GM23338 (cell line): ENCODE data around the gene UBE2H. TPM values are rescaled to one million over a fixed set of nuclear protein-coding genes. Genes with fewer than 3 reads are reported as not detected.
A peak's percentile ranks its signal among the peaks of the same experiment; 100 is the strongest.

Experiments
- ATAC-seq: fragments of 200-7000 bp; cut with Tn5 transposase; 3 replicates; pipeline ENCODE4 v1.9.1; 2020
- DNase-seq: peaks from one replicate; pipeline ENCODE4 v3.0.0-alpha.2; 2015; ENCODE audit warnings: low spot score
- H2AFZ ChIP-seq: fragments of 200-600 bp; sonication (generic); 2 replicates; pipeline ENCODE4 v1.8.0; 2016; ENCODE audit warnings: antibody characterized with exemption, mild to moderate bottlenecking, moderate library complexity
- H3F3A ChIP-seq: fragments of 200-600 bp; sonication (generic); replicated peaks from 2 replicates; pipeline ENCODE4 v1.8.0; 2017; ENCODE audit warnings: antibody characterized with exemption, mixed run types, low read depth
- H3K27ac ChIP-seq: fragments of 200-600 bp; sonication (generic); 2 replicates; pipeline ENCODE4 v1.6.1; 2016; ENCODE audit warnings: low read depth
- H3K27me3 ChIP-seq: fragments of 200-600 bp; sonication (generic); 2 replicates; pipeline ENCODE4 v1.8.0; 2016; ENCODE audit warnings: mild to moderate bottlenecking, mixed run types, moderate library complexity; ENCODE audit not compliant: insufficient read depth
- H3K36me3 ChIP-seq: fragments of 200-600 bp; sonication (generic); 2 replicates; pipeline ENCODE4 v1.8.0; 2016; ENCODE audit warnings: mild to moderate bottlenecking; ENCODE audit not compliant: insufficient read depth
- H3K4me1 ChIP-seq: fragments of 200-600 bp; sonication (generic); 2 replicates; pipeline ENCODE4 v1.8.0; 2016; ENCODE audit warnings: mild to moderate bottlenecking, moderate library complexity; ENCODE audit not compliant: insufficient read depth
- H3K4me2 ChIP-seq: fragments of 200-600 bp; sonication (generic); 2 replicates; pipeline ENCODE4 v1.7.1; 2017; ENCODE audit warnings: mixed run types
- H3K4me3 ChIP-seq: fragments of 200-600 bp; sonication (generic); 2 replicates; pipeline ENCODE4 v1.6.1; 2016; ENCODE audit warnings: mixed run types
- H3K79me2 ChIP-seq: fragments of 200-600 bp; sonication (generic); replicated peaks from 2 replicates; pipeline ENCODE4 v1.8.0; 2017; ENCODE audit warnings: mild to moderate bottlenecking; ENCODE audit not compliant: insufficient read depth
- H3K9me2 ChIP-seq: fragments of 200-600 bp; sonication (generic); 2 replicates; pipeline ENCODE4 v1.8.0; 2017; ENCODE audit not compliant: insufficient read depth
- H4K20me1 ChIP-seq: fragments of 200-600 bp; sonication (generic); replicated peaks from 2 replicates; pipeline ENCODE4 v1.8.0; 2017; ENCODE audit warnings: mild to moderate bottlenecking; ENCODE audit not compliant: insufficient read depth
- H3K27ac Mint-ChIP-seq: 2 replicates; pipeline ENCODE4 v1.8.0; 2020; ENCODE audit warnings: inconsistent platforms, mild to moderate bottlenecking, moderate library complexity, mixed read lengths
- H3K27me3 Mint-ChIP-seq: 3 replicates; pipeline ENCODE4 v1.8.0; 2022; ENCODE audit warnings: low read depth, mild to moderate bottlenecking, moderate library complexity, mixed read lengths, inconsistent platforms; ENCODE audit not compliant: insufficient read depth, poor library complexity
- H3K36me3 Mint-ChIP-seq: 3 replicates; pipeline ENCODE4 v1.8.0; 2021; ENCODE audit warnings: low read depth, mild to moderate bottlenecking, inconsistent platforms, moderate library complexity, mixed read lengths
- H3K4me1 Mint-ChIP-seq: 3 replicates; pipeline ENCODE4 v1.8.0; 2020; ENCODE audit warnings: mild to moderate bottlenecking, inconsistent platforms, mixed read lengths
- H3K4me3 Mint-ChIP-seq: 3 replicates; pipeline ENCODE4 v1.8.0; 2021; ENCODE audit warnings: moderate library complexity, mild to moderate bottlenecking, inconsistent platforms, mixed read lengths
- H3K9me3 Mint-ChIP-seq: 3 replicates; pipeline ENCODE4 v1.8.0; 2020; ENCODE audit warnings: moderate library complexity, mild to moderate bottlenecking, inconsistent platforms, mixed read lengths
- CREB1 ChIP-seq: fragments of 250-450 bp; sonication (Bioruptor Pico); IDR thresholded peaks from 2 replicates; pipeline ENCODE4 v1.5.0; 2020; ENCODE audit warnings: low read depth, mild to moderate bottlenecking, moderate library complexity
- CTCF ChIP-seq, 2 experiments: fragments of 200-600 bp in 1 of 2; sonication (generic) in 1 of 2; conservative IDR thresholded peaks; 2 replicates each; pipeline versions ENCODE4 v1.5.1 to v1.6.1; 2016 to 2017; ENCODE audit warnings: antibody characterized with exemption in 2 of 2, low read depth in 2 of 2, mild to moderate bottlenecking in 2 of 2, moderate library complexity in 1 of 2
- ETS1 ChIP-seq: IDR thresholded peaks from 2 replicates; pipeline ENCODE4 v1.6.1; 2016; ENCODE audit warnings: antibody characterized with exemption
- NANOG ChIP-seq: IDR thresholded peaks from 2 replicates; pipeline ENCODE4 v1.6.1; 2016; ENCODE audit warnings: antibody characterized with exemption, borderline replicate concordance
- POLR2AphosphoS5 ChIP-seq: IDR thresholded peaks from 2 replicates; pipeline ENCODE4 v1.6.1; 2016; ENCODE audit warnings: antibody characterized with exemption, low read depth
- REST ChIP-seq: IDR thresholded peaks from one replicate; pipeline ENCODE4 v1.6.1; 2018; ENCODE audit warnings: antibody characterized with exemption; ENCODE audit not compliant: unreplicated experiment
- polyA plus RNA-seq: library from polyadenylated mRNA; unstranded; fragments of >200 nt; fragmentation: Nextera tagmentation; extraction: Ambion mirVana; gene quantifications from 2 replicates; pipeline ENCODE4 v1.2.1, GENCODE V29; 2016
- total RNA-seq: library from RNA; depleted of rRNA; stranded (reverse); fragments of >200 nt; shearing (Covaris generic); gene quantifications from 2 replicates; pipeline ENCODE4 v1.2.3, GENCODE V29; 2014
- TF ChIP-seq, protein P1 (sequence below): fragments of 250-450 bp; sonication (Bioruptor Pico); IDR thresholded peaks from 2 replicates; pipeline ENCODE4 v1.5.0; 2020; ENCODE audit warnings: mild to moderate bottlenecking, moderate library complexity

Gene UBE2H
- total and polyA plus RNA-seq, 2 experiments from 2014 or later: 40.8 to 86.5 TPM

DNA sequence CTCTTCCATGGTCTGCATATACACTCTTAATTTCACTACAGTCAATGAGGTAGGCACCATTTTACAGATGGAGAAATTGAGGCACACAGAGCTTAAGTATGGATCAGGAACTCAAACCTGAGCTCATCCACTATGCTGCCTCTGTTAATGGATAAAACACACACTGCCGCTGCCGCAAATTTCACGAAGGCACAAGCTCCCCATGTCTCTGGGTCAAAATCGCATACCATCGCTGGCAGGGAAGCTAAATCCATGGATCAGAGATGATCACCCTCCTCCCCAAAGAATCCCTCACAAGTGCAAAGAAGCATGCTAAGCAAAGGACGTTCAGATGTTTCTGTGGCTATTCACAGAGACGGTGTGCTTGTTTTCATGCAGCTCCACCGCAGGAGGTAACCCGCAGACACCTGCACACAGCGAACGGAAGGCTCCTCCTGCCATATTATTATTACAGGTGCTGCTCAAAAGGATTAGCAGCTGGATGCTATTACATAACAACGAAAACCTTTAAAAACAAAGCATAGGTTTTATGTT lies 109.3 kb downstream of the UBE2H start:
- Mint-ChIP-seq H3K36me3 (peaks cover 14% of the 10 kb centered on the region), H3K27ac (peak overlapping the region; percentile 95), H3K4me1 (peaks cover 68% of the 10 kb centered on the region), H3K9me3 (no peaks in the 10 kb centered on the region; the same call in 2 of the 3 replicates), H3K27me3 (peaks cover 2% of the 10 kb centered on the region), H3K4me3 (peak overlapping the region; percentile 33)
- H3K9me2 ChIP-seq: no peaks in the 10 kb centered on the region
- no peaks in the 10 kb centered on the region for H4K20me1 ChIP-seq
- peak; percentile 19; the same call in 1 of the 2 replicates for TF ChIP-seq CREB1 (CRISPR knock-in tag)
- TF ChIP-seq NANOG: peak; percentile 87
- TF ChIP-seq ETS1: 0 out of 2 replicates have a peak, but pooled peaks have one; percentile 27
- TF ChIP-seq REST: no peak
- TF ChIP-seq POLR2AphosphoS5: peak; percentile 24; the same call in 1 of the 2 replicates
- TF ChIP-seq, protein P1, sequence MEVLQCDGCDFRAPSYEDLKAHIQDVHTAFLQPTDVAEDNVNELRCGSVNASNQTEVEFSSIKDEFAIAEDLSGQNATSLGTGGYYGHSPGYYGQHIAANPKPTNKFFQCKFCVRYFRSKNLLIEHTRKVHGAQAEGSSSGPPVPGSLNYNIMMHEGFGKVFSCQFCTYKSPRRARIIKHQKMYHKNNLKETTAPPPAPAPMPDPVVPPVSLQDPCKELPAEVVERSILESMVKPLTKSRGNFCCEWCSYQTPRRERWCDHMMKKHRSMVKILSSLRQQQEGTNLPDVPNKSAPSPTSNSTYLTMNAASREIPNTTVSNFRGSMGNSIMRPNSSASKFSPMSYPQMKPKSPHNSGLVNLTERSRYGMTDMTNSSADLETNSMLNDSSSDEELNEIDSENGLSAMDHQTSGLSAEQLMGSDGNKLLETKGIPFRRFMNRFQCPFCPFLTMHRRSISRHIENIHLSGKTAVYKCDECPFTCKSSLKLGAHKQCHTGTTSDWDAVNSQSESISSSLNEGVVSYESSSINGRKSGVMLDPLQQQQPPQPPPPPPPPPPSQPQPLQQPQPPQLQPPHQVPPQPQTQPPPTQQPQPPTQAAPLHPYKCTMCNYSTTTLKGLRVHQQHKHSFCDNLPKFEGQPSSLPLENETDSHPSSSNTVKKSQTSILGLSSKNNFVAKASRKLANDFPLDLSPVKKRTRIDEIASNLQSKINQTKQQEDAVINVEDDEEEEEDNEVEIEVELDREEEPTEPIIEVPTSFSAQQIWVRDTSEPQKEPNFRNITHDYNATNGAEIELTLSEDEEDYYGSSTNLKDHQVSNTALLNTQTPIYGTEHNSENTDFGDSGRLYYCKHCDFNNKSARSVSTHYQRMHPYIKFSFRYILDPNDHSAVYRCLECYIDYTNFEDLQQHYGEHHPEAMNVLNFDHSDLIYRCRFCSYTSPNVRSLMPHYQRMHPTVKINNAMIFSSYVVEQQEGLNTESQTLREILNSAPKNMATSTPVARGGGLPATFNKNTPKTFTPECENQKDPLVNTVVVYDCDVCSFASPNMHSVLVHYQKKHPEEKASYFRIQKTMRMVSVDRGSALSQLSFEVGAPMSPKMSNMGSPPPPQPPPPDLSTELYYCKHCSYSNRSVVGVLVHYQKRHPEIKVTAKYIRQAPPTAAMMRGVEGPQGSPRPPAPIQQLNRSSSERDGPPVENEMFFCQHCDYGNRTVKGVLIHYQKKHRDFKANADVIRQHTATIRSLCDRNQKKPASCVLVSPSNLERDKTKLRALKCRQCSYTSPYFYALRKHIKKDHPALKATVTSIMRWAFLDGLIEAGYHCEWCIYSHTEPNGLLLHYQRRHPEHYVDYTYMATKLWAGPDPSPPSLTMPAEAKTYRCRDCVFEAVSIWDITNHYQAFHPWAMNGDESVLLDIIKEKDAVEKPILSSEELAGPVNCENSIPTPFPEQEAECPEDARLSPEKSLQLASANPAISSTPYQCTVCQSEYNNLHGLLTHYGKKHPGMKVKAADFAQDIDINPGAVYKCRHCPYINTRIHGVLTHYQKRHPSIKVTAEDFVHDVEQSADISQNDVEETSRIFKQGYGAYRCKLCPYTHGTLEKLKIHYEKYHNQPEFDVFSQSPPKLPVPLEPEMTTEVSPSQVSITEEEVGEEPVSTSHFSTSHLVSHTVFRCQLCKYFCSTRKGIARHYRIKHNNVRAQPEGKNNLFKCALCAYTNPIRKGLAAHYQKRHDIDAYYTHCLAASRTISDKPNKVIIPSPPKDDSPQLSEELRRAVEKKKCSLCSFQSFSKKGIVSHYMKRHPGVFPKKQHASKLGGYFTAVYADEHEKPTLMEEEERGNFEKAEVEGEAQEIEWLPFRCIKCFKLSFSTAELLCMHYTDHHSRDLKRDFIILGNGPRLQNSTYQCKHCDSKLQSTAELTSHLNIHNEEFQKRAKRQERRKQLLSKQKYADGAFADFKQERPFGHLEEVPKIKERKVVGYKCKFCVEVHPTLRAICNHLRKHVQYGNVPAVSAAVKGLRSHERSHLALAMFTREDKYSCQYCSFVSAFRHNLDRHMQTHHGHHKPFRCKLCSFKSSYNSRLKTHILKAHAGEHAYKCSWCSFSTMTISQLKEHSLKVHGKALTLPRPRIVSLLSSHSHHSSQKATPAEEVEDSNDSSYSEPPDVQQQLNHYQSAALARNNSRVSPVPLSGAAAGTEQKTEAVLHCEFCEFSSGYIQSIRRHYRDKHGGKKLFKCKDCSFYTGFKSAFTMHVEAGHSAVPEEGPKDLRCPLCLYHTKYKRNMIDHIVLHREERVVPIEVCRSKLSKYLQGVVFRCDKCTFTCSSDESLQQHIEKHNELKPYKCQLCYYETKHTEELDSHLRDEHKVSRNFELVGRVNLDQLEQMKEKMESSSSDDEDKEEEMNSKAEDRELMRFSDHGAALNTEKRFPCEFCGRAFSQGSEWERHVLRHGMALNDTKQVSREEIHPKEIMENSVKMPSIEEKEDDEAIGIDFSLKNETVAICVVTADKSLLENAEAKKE (CRISPR knock-in tag): peak; percentile 90
- TF ChIP-seq CTCF (conservative IDR thresholded peaks at IDR 0.05; ENCODE audit: low read depth in 2 of 2): no peak
- peaks cover 11% of the 10 kb centered on the region for H3K79me2 ChIP-seq
- ATAC-seq (peak; percentile 89), DNase-seq (peak; percentile 91)
- no peaks in the 10 kb centered on the region for H3K36me3 ChIP-seq
- H3K4me1 ChIP-seq: peaks cover 43% of the 10 kb centered on the region
- H3K27ac ChIP-seq: peak overlapping the region; percentile 89
- no peak overlapping the region for H2AFZ ChIP-seq
- peak overlapping the region; percentile 41 for H3K4me2 ChIP-seq
- peaks cover 4% of the 10 kb centered on the region; the same call in 1 of the 2 replicates for H3F3A ChIP-seq
- no peaks in the 10 kb centered on the region for H3K27me3 ChIP-seq
- H3K4me3 ChIP-seq: peak overlapping the region; percentile 14; the same call in 1 of the 2 replicates
